KOPT-K1 (cell line): Measurements from ENCODE around the gene ABCA4.
"Not testable (repeated sequence)": the region's sequence is repeated elsewhere in the genome, so short reads cannot be mapped to it uniquely, and the experiment has no call there.

ENCODE experiments used
- H3K27ac ChIP-seq: fragments of 200-600 bp; sonication (generic); 2 replicates; pipeline ENCODE4 v1.5.1; 2016; ENCODE audit warnings: antibody characterized with exemption, mild to moderate bottlenecking, low read depth, low read length; ENCODE audit not compliant: poor library complexity, severe bottlenecking
- H3K36me3 ChIP-seq: fragments of 200-600 bp; sonication (generic); 2 replicates; pipeline ENCODE4 v1.5.1; 2017; ENCODE audit warnings: antibody characterized with exemption, mild to moderate bottlenecking, low read length, moderate library complexity; ENCODE audit not compliant: insufficient read depth
- H3K9me3 ChIP-seq: fragments of 200-600 bp; sonication (generic); 2 replicates; pipeline ENCODE4 v1.5.1; 2017; ENCODE audit warnings: antibody characterized with exemption, low read length, mild to moderate bottlenecking; ENCODE audit not compliant: insufficient read depth, poor library complexity, severe bottlenecking

The ABCA4 gene

GRCh38 chr1:93958726-93959100 is 162.2 kb downstream of the ABCA4 start:
- Histone ChIP-seq H3K36me3 (no peaks in the 10 kb centered on the region), H3K27ac (no peak overlapping the region), H3K9me3 (peaks cover 19% of the 10 kb centered on the region)

GRCh38 chr1:93958032-93958725 is 162.8 kb downstream of the ABCA4 start:
- no peak overlapping the region for H3K27ac ChIP-seq
- H3K36me3 ChIP-seq, result no peaks in the 10 kb centered on the region
- H3K9me3 ChIP-seq, result peaks cover 19% of the 10 kb centered on the region

- H3K27ac ChIP-seq, result no peak overlapping the region
- peaks cover 27% of the 10 kb centered on the region for H3K9me3 ChIP-seq
- H3K36me3 ChIP-seq, result no peaks in the 10 kb centered on the region
Measured at GRCh38 chr1:93955765-93956164, 165.2 kb downstream of the ABCA4 start.

GRCh38 chr1:93947002-93947686 is 173.8 kb downstream of the ABCA4 start:
- H3K27ac ChIP-seq, H3K36me3 ChIP-seq: not testable (repeated sequence)
- H3K9me3 ChIP-seq, result peaks cover 24% of the 10 kb centered on the region
